K562 treated with DMSO at 1 percent for 4 hours (cell line): ENCODE measurements around the gene HNRNPUL1. TPM values are rescaled to one million over a fixed set of nuclear protein-coding genes. Genes with fewer than 3 reads are reported as not detected.

Source experiments
- total RNA-seq: library from RNA; unstranded; fragments of 300-600 nt; gene quantifications from 2 replicates; pipeline ENCODE4 v1.2.3, GENCODE V29; 2022; ENCODE audit not compliant: insufficient read depth

Gene HNRNPUL1
- total RNA-seq = 113 and 124 TPM in 2 replicates

GRCh38 chr19:41263850-41264580, at the start of gene HNRNPUL1:
Gene HNRNPUL1 (plus strand): TSS chr19:41264372. CDS start chr19:41264504, 132 bp downstream.

GRCh38 chr19:41218615-41219507, 45.3 kb upstream of the HNRNPUL1 start, which contains the start of gene AXL:
Gene AXL (plus strand): TSS chr19:41219223. CDS start chr19:41219393, 170 bp downstream.

DNA sequence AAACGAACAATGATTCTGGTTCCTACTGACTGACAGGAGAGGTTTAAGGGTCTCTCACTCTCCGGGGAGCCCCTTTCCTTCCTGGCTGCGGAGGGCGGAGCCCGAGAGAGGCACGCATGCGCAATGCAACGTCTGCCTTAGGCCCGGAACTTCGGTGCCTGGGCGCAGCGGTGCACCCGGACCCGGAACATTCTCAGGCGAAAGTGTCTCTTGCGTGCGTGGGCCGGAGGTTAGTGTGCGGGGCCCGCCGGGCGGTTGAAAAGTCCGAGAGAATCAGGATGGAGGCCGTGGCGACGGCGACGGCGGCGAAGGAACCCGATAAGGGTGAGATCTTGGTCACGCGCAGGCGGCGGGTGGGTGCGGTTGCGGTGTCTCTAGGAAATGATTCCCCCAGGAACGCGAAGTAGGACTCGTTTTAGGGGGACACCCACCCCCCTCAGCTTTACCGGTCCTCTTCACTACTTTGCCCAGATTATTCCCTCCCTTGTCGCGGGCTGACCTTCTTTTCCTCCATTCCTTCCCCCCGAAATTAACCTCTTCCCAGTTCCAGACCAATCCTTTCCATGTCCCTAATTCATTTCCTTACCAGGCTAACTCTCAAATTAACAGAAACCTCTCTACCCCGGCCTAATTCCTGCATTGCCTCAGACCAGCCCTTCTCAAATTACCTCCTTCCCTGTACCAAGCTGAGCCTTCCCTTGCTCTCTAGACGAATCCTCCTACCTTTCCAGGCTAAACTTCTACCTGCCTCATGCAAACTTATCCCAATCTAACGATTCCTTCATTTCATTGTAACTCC, 46.1 kb downstream of the HNRNPUL1 start, which contains the start of gene CCDC97:
Gene CCDC97 (plus strand): TSS at position 140 of the 799 bp plus-strand sequence. CDS start 139 bp downstream, at position 279.

GRCh38 chr19:41353466-41354342, 89.5 kb downstream of the HNRNPUL1 start, which contains the start of gene TGFB1:
Gene TGFB1 (minus strand): TSS chr19:41353922. CDS start chr19:41353044, 878 bp downstream.

Other genes with a start within 250 kb of the HNRNPUL1 start
- not detected in 2 replicates for gene CYP2A13, start 175.9 kb upstream of the HNRNPUL1 start, total RNA-seq
- 1.0 TPM in 1 of 2 replicates, not detected in the other for gene CYP2F1, start 149.9 kb upstream of the HNRNPUL1 start, total RNA-seq
- gene CYP2S1, start 71.2 kb upstream of the HNRNPUL1 start, total RNA-seq = 0.28 TPM in 1 of 2 replicates, not detected in the other
- 2.9 and 4.0 TPM in 2 replicates for gene AXL, start 45.1 kb upstream of the HNRNPUL1 start, total RNA-seq
- gene CCDC97, start 45.8 kb downstream of the HNRNPUL1 start, total RNA-seq = 18.9 and 22.4 TPM in 2 replicates
- 134 and 173 TPM in 2 replicates for gene TGFB1, start 89.5 kb downstream of the HNRNPUL1 start, total RNA-seq
- 6.7 and 9.9 TPM in 2 replicates for gene B9D2, start 99.8 kb downstream of the HNRNPUL1 start, total RNA-seq
- gene TMEM91, start 112.2 kb downstream of the HNRNPUL1 start, total RNA-seq = 4.9 and 5.2 TPM in 2 replicates
- 49.5 and 57.6 TPM in 2 replicates for gene EXOSC5, start 133.0 kb downstream of the HNRNPUL1 start, total RNA-seq
- 53.1 and 72.1 TPM in 2 replicates for gene BCKDHA, start 133.4 kb downstream of the HNRNPUL1 start, total RNA-seq
- gene B3GNT8, start 163.0 kb downstream of the HNRNPUL1 start, total RNA-seq = 0.95 and 1.4 TPM in 2 replicates
- gene DMAC2, start 175.5 kb downstream of the HNRNPUL1 start, total RNA-seq = 70.4 and 74.3 TPM in 2 replicates
- gene ERICH4, start 178.8 kb downstream of the HNRNPUL1 start, total RNA-seq = not detected in 2 replicates